Progenitor cell of endocrine pancreas (in vitro differentiated cells): ENCODE data around the gene THBS1. TPM values are rescaled to one million over a fixed set of nuclear protein-coding genes. Genes with fewer than 3 reads are reported as not detected.

Experiments
- DNase-seq: peaks from one replicate; pipeline ENCODE4 v3.0.0; 2021; ENCODE audit warnings: low spot score; ENCODE audit not compliant: unreplicated experiment
- H3K27ac Mint-ChIP-seq: 2 replicates; pipeline ENCODE4 v1.8.0; 2021; ENCODE audit warnings: mild to moderate bottlenecking, moderate library complexity, mixed read lengths
- H3K27me3 Mint-ChIP-seq: 2 replicates; pipeline ENCODE4 v1.8.0; 2021; ENCODE audit warnings: mixed read lengths
- H3K36me3 Mint-ChIP-seq: 2 replicates; pipeline ENCODE4 v1.8.0; 2022; ENCODE audit warnings: mixed read lengths; ENCODE audit not compliant: insufficient read depth
- H3K4me1 Mint-ChIP-seq: 2 replicates; pipeline ENCODE4 v1.8.0; 2021; ENCODE audit warnings: low read depth, mixed read lengths
- H3K4me3 Mint-ChIP-seq: 2 replicates; pipeline ENCODE4 v1.8.0; 2021; ENCODE audit warnings: low read depth, mild to moderate bottlenecking, moderate library complexity, mixed read lengths
- H3K9me3 Mint-ChIP-seq: 2 replicates; pipeline ENCODE4 v1.8.0; 2021; ENCODE audit warnings: low read depth, mixed read lengths
- CTCF ChIP-seq: fragments of 200-600 bp; sonication (generic); IDR thresholded peaks from one replicate; pipeline ENCODE4 v1.5.0; 2021; ENCODE audit warnings: antibody characterized with exemption, mild to moderate bottlenecking; ENCODE audit not compliant: unreplicated experiment
- total RNA-seq: library from RNA; stranded (reverse); gene quantifications from 2 replicates; pipeline ENCODE4 v1.2.1, GENCODE V29; 2021

Gene THBS1
- total RNA-seq, 1 donor from 2014 or later, result 22.9 TPM

DNA sequence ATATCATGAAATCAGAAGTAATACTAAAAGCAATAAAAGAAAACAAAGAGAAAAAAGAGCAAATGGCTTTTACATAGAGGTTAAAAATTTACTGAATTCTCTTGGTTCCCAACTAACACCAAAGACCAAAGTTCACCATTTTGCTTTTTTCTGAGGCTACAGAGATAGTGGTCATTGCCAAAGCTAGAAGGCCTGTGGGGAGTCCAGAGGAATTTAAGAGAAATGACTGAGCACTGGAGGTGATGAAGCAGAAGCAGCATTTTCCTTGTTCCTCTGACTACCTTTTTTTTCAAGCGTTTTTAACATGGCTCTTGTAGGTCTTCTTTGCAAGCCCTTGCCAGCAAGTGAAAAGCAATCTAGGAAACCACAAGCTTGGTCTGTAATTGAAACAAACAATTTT, 58.2 kb downstream of the THBS1 start:
- H3K27ac Mint-ChIP-seq, result no peak overlapping the region
- H3K36me3 Mint-ChIP-seq, result no peaks in the 10 kb centered on the region
- peaks cover 9% of the 10 kb centered on the region for H3K4me1 Mint-ChIP-seq
- no peaks in the 10 kb centered on the region for H3K9me3 Mint-ChIP-seq
- TF ChIP-seq CTCF, result no peak
- no peaks in the 10 kb centered on the region for H3K27me3 Mint-ChIP-seq
- no peak for DNase-seq
- H3K4me3 Mint-ChIP-seq, result no peak overlapping the region

- H3K9me3 Mint-ChIP-seq, result no peaks in the 10 kb centered on the region
- no peak for TF ChIP-seq CTCF
- no peak overlapping the region for H3K27ac Mint-ChIP-seq
- H3K27me3 Mint-ChIP-seq, result no peaks in the 10 kb centered on the region
- no peaks in the 10 kb centered on the region for H3K36me3 Mint-ChIP-seq
- H3K4me1 Mint-ChIP-seq, result peaks cover 13% of the 10 kb centered on the region
- no peak for DNase-seq
- no peak overlapping the region for H3K4me3 Mint-ChIP-seq
Observed at GRCh38 chr15:39640665-39641064, 59.8 kb downstream of the THBS1 start.

GRCh38 chr15:39641191-39641889, 60.5 kb downstream of the THBS1 start:
- Mint-ChIP-seq H3K27ac (no peak overlapping the region), H3K4me1 (peaks cover 13% of the 10 kb centered on the region), H3K4me3 (no peak overlapping the region), H3K9me3 (no peaks in the 10 kb centered on the region), H3K27me3 (no peaks in the 10 kb centered on the region), H3K36me3 (no peaks in the 10 kb centered on the region)
- no peak for DNase-seq
- TF ChIP-seq CTCF, result no peak

GRCh38 chr15:39642011-39642640, 61.2 kb downstream of the THBS1 start:
- DNase-seq, result no peak
- peaks cover 13% of the 10 kb centered on the region for H3K4me1 Mint-ChIP-seq
- H3K27ac Mint-ChIP-seq, result peak overlapping the region; percentile 16
- no peak overlapping the region for H3K4me3 Mint-ChIP-seq
- no peaks in the 10 kb centered on the region for H3K27me3 Mint-ChIP-seq
- H3K9me3 Mint-ChIP-seq, result no peaks in the 10 kb centered on the region
- H3K36me3 Mint-ChIP-seq, result no peaks in the 10 kb centered on the region
- TF ChIP-seq CTCF, result no peak

- H3K4me1 Mint-ChIP-seq, result peaks cover 13% of the 10 kb centered on the region
- H3K36me3 Mint-ChIP-seq, result no peaks in the 10 kb centered on the region
- no peaks in the 10 kb centered on the region for H3K27me3 Mint-ChIP-seq
- no peak for DNase-seq
- no peak overlapping the region for H3K4me3 Mint-ChIP-seq
- no peaks in the 10 kb centered on the region for H3K9me3 Mint-ChIP-seq
- no peak for TF ChIP-seq CTCF
- no peak overlapping the region for H3K27ac Mint-ChIP-seq
Observed at GRCh38 chr15:39643727-39644126, 62.8 kb downstream of the THBS1 start.
